HEK293T (cell line): ENCODE results near the gene AHDC1.
A peak's percentile ranks its signal among the peaks of the same experiment; 100 is the strongest.

Source experiments
- CTCF ChIA-PET: fragments of 350-600 bp; formaldehyde crosslinking; extraction: SDS; loops from one replicate; lab custom pipeline; 2021; ENCODE audit warnings: antibody characterized with exemption, inconsistent platforms; lab: Yijun Ruan, JAX
- POLR2A ChIA-PET: fragments of 350-600 bp; formaldehyde crosslinking; extraction: SDS; loops from one replicate; lab custom pipeline; 2020; ENCODE audit warnings: antibody characterized with exemption, inconsistent platforms; lab: Yijun Ruan, JAX
- DNase-seq: peaks from one replicate; pipeline ENCODE4 v3.0.0; 2012; ENCODE audit warnings: mixed read lengths; ENCODE audit errors: extremely low spot score
- ARNT ChIP-seq: fragments of 450-650 bp; IDR thresholded peaks from 2 replicates; pipeline ENCODE4 v1.6.1; 2017; ENCODE audit warnings: mild to moderate bottlenecking
- BHLHE40 ChIP-seq: fragments of 450-650 bp; IDR thresholded peaks from 2 replicates; pipeline ENCODE4 v1.6.1; 2016; ENCODE audit warnings: mild to moderate bottlenecking, moderate library complexity, borderline replicate concordance
- CTBP1 ChIP-seq: fragments of 450-650 bp; IDR thresholded peaks from 2 replicates; pipeline ENCODE4 v1.6.1; 2016; ENCODE audit warnings: borderline replicate concordance
- ELF4 ChIP-seq: fragments of 450-650 bp; IDR thresholded peaks from 2 replicates; pipeline ENCODE4 v1.6.1; 2017; ENCODE audit warnings: antibody characterized with exemption
- FOXA1 ChIP-seq: fragments of 450-650 bp; IDR thresholded peaks from 2 replicates; pipeline ENCODE4 v1.6.1; 2016; ENCODE audit warnings: mild to moderate bottlenecking
- FOXK2 ChIP-seq: fragments of 450-650 bp; IDR thresholded peaks from 2 replicates; pipeline ENCODE4 v1.6.1; 2016; ENCODE audit warnings: mild to moderate bottlenecking
- FOXM1 ChIP-seq: fragments of 450-650 bp; IDR thresholded peaks from 2 replicates; pipeline ENCODE4 v1.6.1; 2017; ENCODE audit warnings: mild to moderate bottlenecking, borderline replicate concordance
- HDGF ChIP-seq: fragments of 450-650 bp; IDR thresholded peaks from 2 replicates; pipeline ENCODE4 v1.6.1; 2017; ENCODE audit warnings: antibody characterized with exemption, borderline replicate concordance
- L3MBTL2 ChIP-seq: fragments of 450-650 bp; conservative IDR thresholded peaks from 2 replicates; pipeline ENCODE4 v1.6.1; 2016; ENCODE audit warnings: mild to moderate bottlenecking
- LEF1 ChIP-seq: fragments of 450-650 bp; IDR thresholded peaks from 2 replicates; pipeline ENCODE4 v1.6.1; 2017; ENCODE audit warnings: mild to moderate bottlenecking, borderline replicate concordance
- NFRKB ChIP-seq: fragments of 450-650 bp; IDR thresholded peaks from 2 replicates; pipeline ENCODE4 v1.6.1; 2016; ENCODE audit warnings: mild to moderate bottlenecking, moderate library complexity
- PKNOX1 ChIP-seq: fragments of 450-650 bp; IDR thresholded peaks from 2 replicates; pipeline ENCODE4 v1.6.1; 2016
- SP1 ChIP-seq: fragments of 450-650 bp; IDR thresholded peaks from 2 replicates; pipeline ENCODE4 v1.6.1; 2017
- SUZ12 ChIP-seq: fragments of 450-650 bp; IDR thresholded peaks from 2 replicates; pipeline ENCODE4 v1.6.1; 2016; ENCODE audit warnings: mild to moderate bottlenecking
- TARDBP ChIP-seq: fragments of 450-650 bp; IDR thresholded peaks from 2 replicates; pipeline ENCODE4 v1.6.1; 2016
- ZNF384 ChIP-seq: fragments of 450-650 bp; IDR thresholded peaks from 2 replicates; pipeline ENCODE4 v1.6.1; 2016

Gene AHDC1

GRCh38 chr1:27592232-27592930, 11.6 kb downstream of the AHDC1 start:
- TF ChIP-seq NFRKB (no peak), PKNOX1 (peak; percentile 77)
- no peak for DNase-seq
- CTCF ChIA-PET: interaction anchor here (0.6 to 1.4 kb wide), 4 partner anchors 17 to 196 kb away, joined by 4 to 5 read pairs (median 5); no protein-coding TSS in a partner anchor
- POLR2A ChIA-PET: interaction anchor here (1.5 kb wide), 1 partner anchor 17 kb away, joined by 5 read pairs; no protein-coding TSS in a partner anchor

DNA sequence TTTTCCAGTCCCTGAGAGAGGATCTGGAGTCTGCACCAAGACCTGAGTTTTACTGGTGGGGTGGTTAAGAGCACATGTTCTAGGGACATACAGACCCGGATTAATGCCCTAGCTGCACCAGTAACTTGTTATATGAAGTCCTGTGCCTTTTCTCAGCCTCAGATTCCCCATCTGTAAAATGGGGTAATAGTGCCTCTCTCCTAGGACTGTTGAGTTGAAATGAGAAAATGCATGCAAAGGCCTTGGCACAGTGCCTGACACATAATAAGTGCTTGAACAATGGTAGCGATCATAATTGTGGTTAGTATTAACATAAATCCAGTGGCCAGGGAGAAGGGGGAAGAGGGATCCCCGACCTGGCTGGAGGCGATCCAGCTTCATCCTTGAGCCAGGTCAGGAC, 12.3 kb downstream of the AHDC1 start:
- ChIA-PET POLR2A (interaction anchor here (1.4 to 1.5 kb wide), 2 partner anchors 15 to 16 kb away, joined by 3 to 5 read pairs; no protein-coding TSS in a partner anchor), CTCF (interaction anchor here (0.9 to 1.3 kb wide), 2 partner anchors 16 to 22 kb away, joined by 3 to 5 read pairs; no protein-coding TSS in a partner anchor)
- TF ChIP-seq ELF4 (no peak), LEF1 (no peak), FOXK2 (no peak), TARDBP (no peak), SP1 (no peak)
- no peak for DNase-seq

- DNase-seq: no peak
- POLR2A ChIA-PET: interaction anchor here (1.4 to 1.5 kb wide), 2 partner anchors 15 to 16 kb away, joined by 3 to 5 read pairs; no protein-coding TSS in a partner anchor
- CTCF ChIA-PET: interaction anchor here (0.9 to 1.0 kb wide), 2 partner anchors 20 to 21 kb away, joined by 3 read pairs; no protein-coding TSS in a partner anchor
- TF ChIP-seq FOXA1: no peak
- TF ChIP-seq FOXM1: no peak
- no peak for TF ChIP-seq LEF1
- TF ChIP-seq FOXK2: no peak
- TF ChIP-seq ARNT: no peak
- TF ChIP-seq HDGF: no peak
- no peak for TF ChIP-seq ZNF384
- no peak for TF ChIP-seq PKNOX1
- TF ChIP-seq BHLHE40: no peak
- no peak for TF ChIP-seq ELF4
- no peak for TF ChIP-seq TARDBP
- TF ChIP-seq SP1: no peak
- TF ChIP-seq L3MBTL2: no peak
These were observed 12.9 kb downstream of the AHDC1 start for GRCh38 chr1:27590917-27591508.

DNA sequence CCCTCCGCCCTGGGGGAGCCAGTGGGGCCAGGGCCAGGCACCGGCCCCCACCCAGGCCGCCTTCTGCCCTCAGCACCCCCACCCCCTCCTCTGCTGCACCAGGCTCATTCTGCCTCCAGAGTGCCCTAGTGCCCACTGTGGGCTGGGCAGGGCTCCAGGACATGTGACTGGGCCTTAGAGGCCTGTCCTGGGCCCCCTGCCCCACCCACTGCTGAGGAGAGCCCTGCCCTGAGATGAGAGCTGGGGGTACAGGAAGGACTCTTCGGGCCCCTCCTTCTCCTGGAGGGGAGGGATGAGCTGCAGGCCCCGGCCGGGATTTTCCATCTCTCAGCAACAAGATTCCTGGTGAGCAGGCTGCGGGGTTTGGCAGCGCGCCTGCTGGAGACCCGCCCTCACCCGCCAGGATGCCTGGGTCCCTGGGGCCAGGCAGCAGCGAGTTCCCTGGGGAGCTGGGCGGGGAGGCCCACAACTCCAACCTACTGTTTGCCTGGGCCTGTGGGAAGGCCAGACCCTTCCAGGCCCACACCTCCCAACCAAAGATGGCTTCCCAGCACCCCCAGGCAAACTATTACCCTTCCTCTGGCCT, 14.0 kb downstream of the AHDC1 start:
- POLR2A ChIA-PET: interaction anchor here (1.4 kb wide), 1 partner anchor 14 kb away, joined by 3 read pairs; no protein-coding TSS in a partner anchor
- CTCF ChIA-PET: interaction anchor here (1.0 kb wide), 1 partner anchor 19 kb away, joined by 3 read pairs; no protein-coding TSS in a partner anchor
- TF ChIP-seq SUZ12: no peak
- no peak for TF ChIP-seq ELF4
- no peak for TF ChIP-seq FOXA1
- TF ChIP-seq CTBP1: no peak
- no peak for TF ChIP-seq FOXK2
- no peak for TF ChIP-seq LEF1
- no peak for TF ChIP-seq NFRKB
- TF ChIP-seq FOXM1: no peak
- TF ChIP-seq SP1: no peak
- TF ChIP-seq TARDBP: no peak
- TF ChIP-seq PKNOX1: no peak
- TF ChIP-seq ARNT: no peak
- TF ChIP-seq L3MBTL2: no peak
- no peak for TF ChIP-seq HDGF
- TF ChIP-seq ZNF384: no peak
- no peak for TF ChIP-seq BHLHE40
- DNase-seq: no peak

- POLR2A ChIA-PET: no interaction called here
- TF ChIP-seq L3MBTL2: no peak
- TF ChIP-seq SP1: no peak
- TF ChIP-seq ZNF384: no peak
- no peak for TF ChIP-seq TARDBP
- no peak for TF ChIP-seq LEF1
- no peak for TF ChIP-seq ELF4
- no peak for TF ChIP-seq ARNT
- no peak for TF ChIP-seq CTBP1
- no peak for TF ChIP-seq NFRKB
- CTCF ChIA-PET: no interaction called here
- DNase-seq: no peak
These were observed 14.5 kb downstream of the AHDC1 start for GRCh38 chr1:27589441-27589840.
